GM21576 (cell line): ENCODE measurements around the gene HMOX1.
"Not testable (repeated sequence)": the region's sequence is repeated elsewhere in the genome, so short reads cannot be mapped to it uniquely, and the experiment has no call there.

ENCODE experiments used
- ATAC-seq: cut with Tn5 transposase; IDR thresholded peaks from one replicate; pipeline ENCODE4 v1.9.1; 2021; ENCODE audit warnings: mild to moderate bottlenecking, moderate library complexity; ENCODE audit not compliant: unreplicated experiment

HMOX1 gene

GRCh38 chr22:35349704-35350538, 31.0 kb upstream of the HMOX1 start:
- ATAC-seq = no peak

DNA sequence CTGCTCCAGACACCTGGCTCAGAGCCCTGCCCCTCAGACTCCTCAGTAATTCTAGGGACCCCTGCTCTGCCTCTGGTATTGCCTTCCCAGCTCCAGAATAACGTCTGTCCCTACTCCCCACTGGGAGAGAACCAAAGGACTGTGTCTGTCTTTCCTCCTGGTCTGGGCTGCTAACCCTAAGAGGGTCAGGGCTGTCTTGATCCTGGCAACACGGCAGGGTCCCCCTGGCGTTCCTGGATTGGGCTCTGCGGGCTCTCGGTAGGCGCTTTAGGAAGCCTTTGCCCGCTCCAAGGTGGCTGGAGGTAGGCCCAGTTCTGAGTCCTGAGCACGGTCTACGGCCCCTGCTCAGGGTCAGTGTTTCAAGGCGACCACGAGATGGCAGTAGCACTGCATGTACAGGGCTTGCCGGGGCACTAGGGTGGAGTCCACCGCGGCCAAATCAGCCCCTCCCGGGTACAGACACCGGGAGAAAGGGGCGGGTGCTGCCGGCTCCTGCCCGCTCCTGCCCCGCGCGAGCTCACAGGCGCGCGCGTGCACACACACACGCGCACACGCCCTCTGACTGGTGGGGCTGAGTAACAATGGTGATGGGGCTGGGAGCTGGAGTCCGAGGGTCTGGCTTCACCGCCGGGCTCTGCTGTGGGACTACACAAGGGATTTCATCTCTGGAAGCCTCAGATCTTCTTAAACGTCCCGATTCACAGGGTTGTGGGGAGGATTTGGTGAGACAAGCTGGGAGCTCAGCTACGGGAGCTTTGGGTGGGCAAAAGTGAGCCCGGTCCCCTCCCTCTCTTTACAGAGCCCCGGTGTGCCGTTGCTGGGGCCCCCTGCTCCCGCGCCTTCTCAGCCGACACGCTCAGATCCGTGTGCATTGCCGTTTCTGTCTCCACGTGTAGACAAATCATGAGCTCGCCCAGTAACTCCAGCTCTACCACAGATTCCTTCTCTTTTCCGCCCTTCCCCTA, 30.1 kb upstream of the HMOX1 start:
- peak; percentile 67 for ATAC-seq

DNA sequence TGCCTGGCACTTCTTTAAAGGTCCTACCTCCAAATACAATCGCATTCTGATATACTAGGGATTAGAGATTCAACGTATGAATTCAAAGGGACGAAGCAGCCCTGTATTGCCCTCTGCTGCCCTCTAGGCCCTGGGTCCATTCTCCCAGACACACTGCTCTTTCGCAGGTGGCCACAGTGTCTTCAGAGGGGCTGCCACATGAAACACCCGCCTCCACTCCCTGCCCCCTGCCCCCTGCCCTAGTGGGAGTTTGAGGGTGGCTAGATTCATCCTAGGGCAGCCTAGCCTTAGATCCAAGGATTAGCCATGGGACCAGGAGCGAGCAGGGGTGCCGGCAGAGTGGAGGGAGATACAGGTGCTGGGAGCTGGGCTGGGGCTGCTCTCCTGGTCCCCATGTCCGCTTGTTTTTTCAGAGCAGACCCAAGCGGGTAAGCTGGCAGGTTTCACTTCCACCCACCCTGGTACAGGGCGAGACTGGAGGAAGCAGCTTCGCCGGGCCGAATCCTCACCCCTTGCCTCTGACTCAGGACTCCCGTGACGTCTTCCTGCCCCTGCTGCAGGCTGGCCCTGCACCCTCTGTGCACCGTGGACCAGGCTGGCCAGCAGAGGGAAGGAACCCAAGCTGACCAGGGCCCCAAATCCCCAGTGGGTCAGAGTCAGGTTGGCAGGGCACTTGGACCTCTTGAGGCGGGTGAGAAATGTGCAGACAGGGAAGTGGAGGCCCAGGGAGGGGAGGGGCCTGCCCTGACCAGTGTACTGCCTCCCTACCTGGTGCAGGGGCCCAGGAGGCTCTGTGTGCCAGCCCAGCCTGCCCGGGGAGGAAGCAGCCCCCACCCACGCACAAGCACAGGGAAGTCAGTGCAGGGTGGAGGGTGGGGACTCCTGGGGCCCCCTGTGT, 28.4 kb upstream of the HMOX1 start:
- ATAC-seq = no peak

- no peak for ATAC-seq
These were observed 27.6 kb upstream of the HMOX1 start for GRCh38 chr22:35353318-35353717.

DNA sequence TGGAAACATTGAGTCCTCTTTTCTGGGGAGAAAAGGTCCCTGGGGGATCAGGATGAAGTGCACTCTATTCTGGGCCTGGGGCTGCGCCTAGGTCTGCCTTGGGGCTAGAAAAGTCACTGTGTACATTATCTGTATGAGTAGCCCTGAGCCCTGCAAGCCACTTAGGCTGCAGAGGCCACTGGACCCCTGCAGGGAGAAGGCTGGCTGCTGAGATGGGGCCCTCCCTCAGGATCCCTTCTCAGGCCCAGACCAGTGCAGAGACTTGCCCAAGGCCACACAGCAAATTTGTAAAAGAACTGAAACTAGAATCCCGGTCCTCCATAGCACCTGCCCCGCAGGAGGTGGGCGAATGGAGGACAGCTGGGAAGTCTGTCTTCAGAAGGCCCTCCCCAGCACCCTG, 26.8 kb upstream of the HMOX1 start:
- no peak for ATAC-seq

- ATAC-seq = no peak
These were observed 22.8 kb upstream of the HMOX1 start for GRCh38 chr22:35357883-35358621.

GRCh38 chr22:35359380-35360065, 21.4 kb upstream of the HMOX1 start:
- ATAC-seq = no peak

- ATAC-seq = no peak
These were observed 19.8 kb upstream of the HMOX1 start for GRCh38 chr22:35361001-35361558.

GRCh38 chr22:35363566-35364086, 17.3 kb upstream of the HMOX1 start:
- no peak for ATAC-seq

GRCh38 chr22:35364230-35364629, 16.7 kb upstream of the HMOX1 start:
- ATAC-seq = not testable (repeated sequence)

DNA sequence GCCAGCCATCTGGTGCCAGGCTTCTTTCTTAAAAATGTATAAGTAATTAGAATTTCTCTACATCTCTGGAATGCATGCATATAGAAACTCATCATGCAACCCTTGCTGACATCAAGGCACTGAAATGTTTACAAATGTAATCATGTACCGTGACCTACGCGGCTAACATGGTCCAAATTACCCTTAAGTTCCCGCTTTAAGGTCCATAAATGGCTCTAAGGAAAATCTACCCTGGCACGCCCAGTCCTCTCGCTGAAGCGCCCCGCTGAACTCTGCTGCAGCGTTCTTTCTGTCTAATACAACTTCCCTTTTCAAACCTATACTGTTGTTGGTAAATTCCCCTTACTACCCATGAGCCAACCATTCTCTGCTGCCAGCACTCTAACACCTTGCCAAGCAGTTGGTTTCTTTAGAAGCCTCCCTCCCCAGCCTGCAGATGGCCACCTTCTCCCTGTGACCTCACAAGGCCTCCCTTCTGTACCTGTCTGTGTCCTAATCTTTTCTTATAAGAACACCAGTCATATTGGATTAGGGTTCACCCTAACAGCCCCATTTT, 13.5 kb upstream of the HMOX1 start:
- ATAC-seq = no peak

DNA sequence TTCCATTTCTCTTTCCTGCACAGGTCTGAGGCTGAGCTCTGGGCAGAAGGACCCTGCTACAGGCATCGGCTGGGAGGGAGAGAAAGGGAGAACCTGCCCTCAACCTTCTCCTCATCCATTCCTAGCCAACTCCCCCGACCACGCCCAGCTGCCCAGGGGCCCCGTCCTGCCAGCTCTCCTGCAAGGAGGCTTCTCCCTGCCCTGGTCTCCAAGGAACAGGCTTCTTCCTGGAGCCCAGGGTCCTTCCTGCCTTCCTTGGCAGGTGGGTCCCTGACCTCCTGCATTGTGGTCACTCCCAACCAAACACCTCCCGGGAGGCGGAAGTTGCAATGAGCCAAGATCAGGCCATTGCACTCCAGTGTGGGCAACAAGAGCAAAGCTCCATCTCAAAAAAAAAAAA, 12.5 kb upstream of the HMOX1 start:
- no peak for ATAC-seq

- ATAC-seq = no peak
These were observed 10.9 kb upstream of the HMOX1 start for GRCh38 chr22:35369996-35370395.

GRCh38 chr22:35373781-35374180, 7.1 kb upstream of the HMOX1 start:
- ATAC-seq = no peak

DNA sequence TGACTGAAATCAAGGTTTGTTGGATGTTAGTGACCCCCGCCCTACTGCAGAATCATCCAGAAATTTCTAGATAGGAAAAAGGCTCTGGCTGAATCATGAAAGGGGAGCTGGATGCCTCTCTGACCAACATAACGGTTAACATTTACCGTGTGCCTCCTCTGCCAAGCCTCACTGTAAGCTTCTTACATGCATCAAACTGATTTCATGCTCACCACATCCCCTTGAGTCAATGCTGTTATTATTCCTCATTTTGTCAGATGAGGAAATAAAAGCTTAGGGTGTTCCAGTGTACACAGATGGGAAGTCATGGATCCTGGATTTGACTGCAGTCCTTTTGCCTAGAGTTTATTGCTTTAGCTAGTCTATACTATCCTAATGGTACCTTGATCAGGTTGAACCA, 5.9 kb upstream of the HMOX1 start:
- no peak for ATAC-seq

- ATAC-seq = no peak
These were observed 5.4 kb upstream of the HMOX1 start for GRCh38 chr22:35375526-35375925.

- ATAC-seq = peak; percentile 53
These were observed 4.0 kb upstream of the HMOX1 start for GRCh38 chr22:35376728-35377472.

GRCh38 chr22:35377735-35378134, 3.2 kb upstream of the HMOX1 start:
- ATAC-seq = no peak
